Hepatocyte (in vitro differentiated cells): Measurements from ENCODE around the gene SNTB2.

Experiments used
- EZH2 ChIP-seq: fragments of 200-600 bp; sonication (generic); IDR thresholded peaks from 2 replicates; pipeline ENCODE4 v1.6.1; 2016; ENCODE audit warnings: antibody characterized with exemption, mild to moderate bottlenecking, borderline replicate concordance
- EZH2phosphoT487 ChIP-seq: fragments of 200-600 bp; sonication (generic); IDR thresholded peaks from one replicate; pipeline ENCODE4 v1.6.1; 2018; ENCODE audit warnings: antibody characterized with exemption, mild to moderate bottlenecking, low read depth, moderate library complexity; ENCODE audit not compliant: unreplicated experiment, severe bottlenecking
- TF ChIP-seq, protein P1 (sequence below): fragments of 200-600 bp; sonication (generic); IDR thresholded peaks from 2 replicates; pipeline ENCODE4 v1.5.1; 2016; ENCODE audit warnings: antibody characterized with exemption, mild to moderate bottlenecking; ENCODE audit not compliant: poor library complexity

- TF ChIP-seq EZH2phosphoT487 (no peak), EZH2 (no peak)
- TF ChIP-seq, protein P1, sequence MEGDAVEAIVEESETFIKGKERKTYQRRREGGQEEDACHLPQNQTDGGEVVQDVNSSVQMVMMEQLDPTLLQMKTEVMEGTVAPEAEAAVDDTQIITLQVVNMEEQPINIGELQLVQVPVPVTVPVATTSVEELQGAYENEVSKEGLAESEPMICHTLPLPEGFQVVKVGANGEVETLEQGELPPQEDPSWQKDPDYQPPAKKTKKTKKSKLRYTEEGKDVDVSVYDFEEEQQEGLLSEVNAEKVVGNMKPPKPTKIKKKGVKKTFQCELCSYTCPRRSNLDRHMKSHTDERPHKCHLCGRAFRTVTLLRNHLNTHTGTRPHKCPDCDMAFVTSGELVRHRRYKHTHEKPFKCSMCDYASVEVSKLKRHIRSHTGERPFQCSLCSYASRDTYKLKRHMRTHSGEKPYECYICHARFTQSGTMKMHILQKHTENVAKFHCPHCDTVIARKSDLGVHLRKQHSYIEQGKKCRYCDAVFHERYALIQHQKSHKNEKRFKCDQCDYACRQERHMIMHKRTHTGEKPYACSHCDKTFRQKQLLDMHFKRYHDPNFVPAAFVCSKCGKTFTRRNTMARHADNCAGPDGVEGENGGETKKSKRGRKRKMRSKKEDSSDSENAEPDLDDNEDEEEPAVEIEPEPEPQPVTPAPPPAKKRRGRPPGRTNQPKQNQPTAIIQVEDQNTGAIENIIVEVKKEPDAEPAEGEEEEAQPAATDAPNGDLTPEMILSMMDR = no peak
Observed at GRCh38 chr16:69338557-69339288, 151.8 kb downstream of the SNTB2 start.
